GM18870 (cell line): ENCODE data around the gene ARHGEF40.

Experiments used
- ATAC-seq: cut with Tn5 transposase; IDR thresholded peaks from one replicate; pipeline ENCODE4 v1.9.1; 2021; ENCODE audit warnings: moderate library complexity; ENCODE audit not compliant: unreplicated experiment

ARHGEF40 gene

GRCh38 chr14:21070083-21070609 lies at the start of gene ARHGEF40:
Gene ARHGEF40, plus strand, starts transcription at chr14:21070304. Its CDS starts 93 bp downstream, at chr14:21070397.
- no peak for ATAC-seq

- no peak for ATAC-seq
These were observed 49.0 kb upstream of the ARHGEF40 start for GRCh38 chr14:21020977-21021545.

DNA sequence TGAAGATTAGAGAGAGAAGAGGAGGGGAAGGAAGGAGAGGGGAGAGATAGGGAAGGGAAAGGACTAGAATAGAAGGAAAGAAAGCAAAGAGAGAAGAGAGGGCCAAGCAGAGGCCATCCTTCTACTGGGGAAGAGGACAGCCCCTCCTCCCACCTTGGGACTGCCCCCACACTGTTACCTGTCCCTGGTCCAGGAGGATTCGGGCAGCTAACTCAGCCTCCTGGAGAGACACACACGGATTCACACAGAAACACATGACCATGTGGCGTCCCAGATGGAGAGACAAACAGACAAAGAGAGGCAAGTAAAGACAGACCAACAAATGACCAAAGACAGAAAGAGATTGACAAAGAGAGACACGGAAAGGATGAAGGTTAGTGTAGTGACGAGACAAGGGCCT lies 47.4 kb upstream of the ARHGEF40 start:
- ATAC-seq: no peak

GRCh38 chr14:21023174-21023573 lies 46.9 kb upstream of the ARHGEF40 start:
- ATAC-seq: no peak

DNA sequence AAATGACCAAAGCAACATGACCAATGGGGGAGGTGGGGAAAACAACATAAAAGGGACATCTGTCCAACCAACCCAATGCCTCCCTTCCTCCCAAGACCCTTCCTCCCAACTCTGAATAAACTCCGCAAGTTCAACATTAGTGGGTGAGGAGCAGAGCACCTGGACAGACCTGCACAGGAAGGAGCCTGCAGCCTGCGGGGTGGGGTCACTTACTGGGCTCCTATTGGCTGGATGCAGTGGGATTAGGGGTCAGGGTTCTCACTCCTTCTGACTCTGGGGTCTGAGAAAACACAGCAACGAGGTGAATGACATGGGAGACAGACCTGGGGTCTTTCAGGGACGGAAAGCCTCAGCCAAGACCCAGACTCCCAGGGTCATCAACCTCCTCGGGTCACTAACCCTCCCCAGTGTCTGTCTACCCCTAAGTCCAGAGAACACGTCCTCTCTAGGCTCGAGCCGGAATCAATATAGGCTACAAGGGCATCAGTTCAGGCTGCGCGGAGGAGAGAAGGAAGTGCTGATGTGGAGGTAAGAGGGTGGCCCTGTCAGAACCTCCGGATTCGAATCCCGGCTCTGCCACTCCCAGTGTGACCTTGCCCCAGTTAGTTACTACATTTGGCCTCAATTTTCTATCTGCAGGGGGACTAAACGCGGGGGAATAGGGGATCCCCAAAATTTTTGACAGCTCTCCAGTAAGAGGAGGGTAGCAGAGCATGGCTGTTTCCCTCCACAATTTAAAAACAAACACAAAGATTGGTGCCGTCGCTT lies 46.1 kb upstream of the ARHGEF40 start:
- ATAC-seq: no peak

GRCh38 chr14:21024585-21025370 lies 45.3 kb upstream of the ARHGEF40 start, which contains the start of gene NDRG2:
Gene NDRG2, minus strand, starts transcription at chr14:21025061. Its CDS starts 1,746 bp downstream, at chr14:21023315.
- ATAC-seq: no peak

GRCh38 chr14:21025371-21026273 lies 44.5 kb upstream of the ARHGEF40 start:
- ATAC-seq: no peak

DNA sequence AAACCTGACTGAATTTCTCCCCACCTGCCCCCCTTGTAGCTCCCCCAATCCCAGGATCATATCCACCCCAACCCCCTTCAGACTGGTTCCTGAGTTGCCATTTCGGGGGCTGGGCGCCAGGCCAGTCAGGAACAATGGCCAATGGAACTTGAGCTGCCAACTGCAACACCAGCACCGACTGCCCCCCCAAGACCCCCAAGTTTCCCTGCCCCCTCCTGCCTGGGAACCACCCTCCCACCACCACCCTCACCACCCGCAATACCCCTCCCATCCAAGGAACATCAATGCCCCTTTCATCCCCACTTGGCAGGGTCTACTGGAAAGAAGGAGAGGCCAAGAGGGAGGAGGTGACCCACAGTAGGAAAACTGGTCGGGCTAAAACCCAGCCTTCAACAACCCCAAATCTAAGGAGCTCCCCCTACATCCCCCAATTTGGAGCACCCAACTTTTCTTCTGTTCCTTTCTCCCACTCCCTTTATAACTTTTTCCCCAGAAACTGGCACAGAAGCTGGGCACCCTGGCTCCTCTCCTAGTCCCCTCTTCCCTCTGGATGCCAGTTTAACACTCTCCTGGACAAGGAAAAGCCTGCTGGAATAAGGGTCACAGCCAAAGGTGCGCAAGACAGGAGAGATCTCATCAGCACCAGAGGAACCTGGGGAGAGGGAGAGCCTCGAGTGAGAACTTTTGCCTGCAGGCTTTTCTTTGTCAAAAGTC lies 43.7 kb upstream of the ARHGEF40 start:
- ATAC-seq: no peak

GRCh38 chr14:21026988-21027315 lies 43.2 kb upstream of the ARHGEF40 start:
- ATAC-seq: no peak

- ATAC-seq: no peak
These were observed 40.2 kb upstream of the ARHGEF40 start, which contains the start of gene TPPP2 for GRCh38 chr14:21029917-21030316. Gene TPPP2, plus strand, starts transcription at chr14:21030217. Its CDS starts 365 bp downstream, at chr14:21030582.

DNA sequence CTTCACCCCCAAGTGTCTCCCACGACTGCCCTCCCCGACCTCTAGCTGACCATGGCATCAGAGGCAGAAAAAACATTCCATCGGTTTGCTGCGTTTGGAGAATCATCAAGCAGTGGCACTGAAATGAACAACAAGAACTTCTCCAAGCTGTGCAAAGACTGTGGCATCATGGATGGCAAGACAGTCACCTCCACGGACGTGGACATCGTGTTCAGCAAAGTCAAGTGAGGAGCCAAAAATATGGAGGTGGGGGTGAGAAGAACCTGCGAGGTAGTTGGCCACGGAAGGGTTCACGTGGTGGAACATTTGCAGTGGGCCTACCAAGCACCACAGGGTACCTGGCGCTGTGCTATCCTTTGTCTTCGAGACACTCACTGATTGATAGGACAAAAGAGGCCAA lies 39.6 kb upstream of the ARHGEF40 start:
- ATAC-seq: no peak

- no peak for ATAC-seq
These were observed 37.6 kb upstream of the ARHGEF40 start for GRCh38 chr14:21032326-21033132.

GRCh38 chr14:21033133-21033698 lies 36.9 kb upstream of the ARHGEF40 start:
- no peak for ATAC-seq

GRCh38 chr14:21034707-21035106 lies 35.4 kb upstream of the ARHGEF40 start, which contains the start of gene RNASE13:
Gene RNASE13, minus strand, starts transcription at chr14:21034807. Its CDS starts 519 bp downstream, at chr14:21034288.
- ATAC-seq: no peak

GRCh38 chr14:21036751-21037150 lies 33.4 kb upstream of the ARHGEF40 start:
- ATAC-seq: no peak

DNA sequence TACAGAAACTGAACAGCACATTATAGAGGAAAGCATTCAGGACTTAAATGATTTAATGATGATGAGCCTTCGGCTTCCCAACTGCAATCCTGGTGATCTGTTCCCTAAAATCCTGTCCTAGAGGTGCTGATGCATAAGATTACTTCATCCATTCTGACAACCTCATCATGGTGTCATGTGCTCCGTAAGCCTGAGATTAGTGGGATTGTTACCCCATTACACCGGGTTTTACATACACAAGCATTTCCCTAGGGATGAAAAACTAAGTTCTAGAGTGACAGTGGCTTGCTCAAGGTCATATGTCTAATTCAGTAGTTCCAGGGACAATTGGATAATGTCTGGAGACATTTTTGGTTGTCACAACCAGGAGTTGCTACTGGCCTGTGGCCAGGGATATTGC lies 32.9 kb upstream of the ARHGEF40 start:
- ATAC-seq: no peak

- ATAC-seq: no peak
These were observed 31.4 kb upstream of the ARHGEF40 start for GRCh38 chr14:21038441-21039422.
